Stimulated activated CD8-positive, alpha-beta memory T cell treated with anti-CD3 and anti-CD28 coated beads, Interleukin-12 subunit alpha, Interleukin-12 subunit beta, amount 100 ng/mL, for 4 hours (primary cell): ENCODE data around the gene MINDY3.

ENCODE experiments used
- DNase-seq: peaks from one replicate; pipeline ENCODE4 v3.0.0-alpha.2; 2020; ENCODE audit warnings: low read depth

Gene MINDY3

DNA sequence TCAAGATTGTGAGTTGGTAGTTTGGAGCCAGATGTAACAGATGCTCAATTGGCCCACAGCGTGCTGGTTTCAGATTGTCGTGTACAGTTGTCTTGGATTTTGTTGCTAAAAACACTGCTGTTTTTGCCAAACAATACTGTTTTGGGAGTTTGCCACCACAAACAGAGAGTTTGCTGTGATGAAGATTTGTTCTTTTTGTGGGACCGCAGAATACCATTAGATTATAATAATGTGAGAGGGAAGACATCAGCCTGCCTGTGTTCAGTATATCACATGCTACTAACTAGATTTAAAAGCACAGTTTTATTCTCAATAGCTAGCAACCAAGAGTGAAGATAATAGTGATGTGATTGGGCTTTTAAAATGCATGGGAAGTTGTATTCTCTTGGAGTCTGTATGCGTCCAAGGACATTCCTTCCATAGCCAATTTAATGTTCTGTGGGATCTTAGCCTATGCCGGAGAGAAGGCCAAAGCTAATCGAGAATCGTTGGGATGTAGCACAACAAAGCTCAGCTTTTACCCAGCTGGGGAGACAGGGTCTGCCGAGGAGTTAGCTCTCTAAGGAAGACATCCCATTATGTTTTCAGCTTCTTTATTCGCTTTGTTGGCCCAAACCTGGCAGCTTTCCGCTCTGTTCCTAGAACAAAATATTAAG is 121.9 kb downstream of the MINDY3 start:
- DNase-seq = no peak

GRCh38 chr10:15737656-15738055 is 122.7 kb downstream of the MINDY3 start:
- no peak for DNase-seq

DNA sequence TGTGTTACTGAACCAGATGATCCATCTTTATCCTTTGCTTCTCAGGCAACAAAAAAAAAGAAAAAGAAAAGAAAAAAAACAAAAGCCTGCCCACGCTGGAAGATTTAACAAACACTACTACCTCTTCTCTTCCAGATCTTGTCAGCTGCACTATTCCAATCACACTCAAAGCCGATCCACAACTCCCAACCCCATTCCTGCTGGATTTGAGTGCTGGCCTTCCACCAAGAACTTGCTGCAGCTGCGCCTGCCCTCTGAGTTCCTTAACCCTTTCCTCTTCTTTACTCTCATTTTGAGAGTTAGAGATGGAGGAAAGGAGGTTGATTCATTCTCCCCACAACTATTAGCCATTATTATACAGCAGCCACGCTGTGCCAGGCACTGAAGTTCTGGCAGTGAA is 124.5 kb downstream of the MINDY3 start:
- no peak for DNase-seq

DNA sequence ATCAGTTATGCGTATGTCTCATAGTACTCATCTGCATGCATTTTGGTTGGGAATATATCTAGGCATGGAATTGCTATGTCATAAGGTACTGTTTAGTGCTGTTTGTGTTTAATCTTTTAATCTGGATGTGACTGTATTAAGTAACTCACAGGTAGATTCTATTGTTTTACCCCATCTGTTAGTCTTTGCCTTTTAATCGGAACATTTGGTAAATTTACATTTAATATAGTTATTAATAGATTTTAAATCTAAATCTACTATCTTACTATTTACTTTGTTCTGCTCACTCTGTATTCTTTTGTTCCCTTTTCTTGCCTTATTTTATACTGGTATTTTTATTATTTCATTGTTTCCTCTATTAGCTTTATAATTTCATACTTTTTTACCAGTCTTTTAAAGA is 130.0 kb downstream of the MINDY3 start:
- DNase-seq = no peak

DNA sequence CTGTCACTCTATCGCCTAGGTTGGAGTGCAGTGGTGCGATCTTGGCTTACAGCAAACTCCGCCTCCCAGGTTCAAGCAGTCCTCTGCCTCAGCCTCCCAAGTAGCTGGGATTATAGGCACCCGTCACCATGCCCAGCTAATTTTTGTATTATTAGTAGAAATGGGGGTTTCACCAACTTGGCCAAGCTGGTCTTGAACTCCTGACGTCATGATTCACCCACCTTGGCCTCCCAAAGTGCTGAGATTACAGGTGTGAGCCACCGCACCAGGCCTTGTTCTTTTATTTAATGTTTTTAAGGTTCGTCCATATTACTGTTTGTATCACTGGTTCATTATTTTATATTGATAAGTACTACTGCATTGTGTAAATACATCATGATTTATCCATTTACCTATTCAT is 130.4 kb downstream of the MINDY3 start:
- DNase-seq = no peak
